Measurements from ENCODE around the gene E2F6.
A peak's percentile ranks its signal among the peaks of the same experiment; 100 is the strongest.

E2F6 gene

DNA sequence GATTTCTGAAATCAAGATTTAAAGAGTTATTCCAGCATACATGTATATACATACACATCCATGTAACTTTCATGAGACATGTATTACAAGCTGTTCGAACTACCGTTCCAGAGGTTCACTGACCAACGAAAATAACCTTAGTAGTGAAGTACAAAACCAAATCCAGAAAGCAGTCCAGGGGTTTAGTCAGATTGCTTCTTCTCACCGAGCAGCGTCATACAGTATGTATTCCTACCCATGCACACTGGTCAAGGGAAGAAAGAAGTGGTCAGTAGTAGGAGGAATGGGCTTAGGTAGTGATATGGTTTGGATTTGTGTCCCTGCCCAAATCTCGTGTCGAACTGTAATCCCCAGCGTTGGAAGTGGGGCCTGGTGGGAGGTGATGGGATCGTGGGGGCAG is 45.3 kb downstream of the E2F6 start:
- FAIRE-seq: no peak
- no peak for TF ChIP-seq POLR2A (IDR thresholded peaks at IDR 0.05; ENCODE audit: low read depth, low read length)
- no peak for DNase-seq (ENCODE audit: insufficient read length, low spot score)

DNA sequence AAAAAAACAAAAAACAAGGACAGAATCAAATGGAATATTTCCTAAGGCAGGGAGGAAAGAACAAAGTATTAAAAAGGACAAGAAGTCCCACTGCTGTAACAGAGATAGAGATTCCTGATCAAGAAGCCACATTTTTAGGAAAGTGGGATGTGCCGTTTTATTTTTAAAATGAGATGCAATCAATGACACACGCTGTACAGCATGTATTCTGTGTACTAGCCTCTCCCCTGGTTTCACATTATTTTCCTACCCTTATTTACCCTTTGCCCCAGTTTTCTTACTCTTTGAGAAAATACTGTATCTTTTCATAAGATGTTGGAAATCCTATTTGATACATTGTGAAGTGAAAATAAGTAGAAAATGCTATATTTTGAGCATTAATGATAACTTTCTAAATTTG is 45.8 kb downstream of the E2F6 start:
- TF ChIP-seq POLR2A (IDR thresholded peaks at IDR 0.05; ENCODE audit: low read depth, low read length): no peak
- FAIRE-seq (no peak), DNase-seq (ENCODE audit: insufficient read length, low spot score) (no peak)

DNA sequence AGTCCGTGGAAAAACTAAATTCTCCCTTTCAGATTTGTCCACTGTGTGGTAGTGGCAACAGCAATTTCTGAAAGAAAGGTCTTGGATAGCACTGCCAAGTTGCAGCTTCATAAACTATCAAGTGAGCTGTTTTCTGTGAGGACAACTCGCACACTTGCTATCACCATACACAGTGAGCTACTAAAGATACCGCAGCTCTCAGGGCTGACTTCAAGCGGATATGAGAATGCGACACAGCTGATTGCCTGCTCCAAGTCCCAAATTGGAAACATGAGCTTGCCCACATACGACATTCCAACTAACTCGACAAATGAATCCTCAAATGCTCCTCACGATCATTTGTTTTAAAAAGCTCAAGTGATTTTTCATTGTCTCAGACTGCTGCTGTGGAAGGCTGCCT is 46.2 kb downstream of the E2F6 start:
- DNase-seq (ENCODE audit: insufficient read length, low spot score) (no peak), FAIRE-seq (no peak)
- TF ChIP-seq POLR2A (IDR thresholded peaks at IDR 0.05; ENCODE audit: low read depth, low read length): no peak

DNA sequence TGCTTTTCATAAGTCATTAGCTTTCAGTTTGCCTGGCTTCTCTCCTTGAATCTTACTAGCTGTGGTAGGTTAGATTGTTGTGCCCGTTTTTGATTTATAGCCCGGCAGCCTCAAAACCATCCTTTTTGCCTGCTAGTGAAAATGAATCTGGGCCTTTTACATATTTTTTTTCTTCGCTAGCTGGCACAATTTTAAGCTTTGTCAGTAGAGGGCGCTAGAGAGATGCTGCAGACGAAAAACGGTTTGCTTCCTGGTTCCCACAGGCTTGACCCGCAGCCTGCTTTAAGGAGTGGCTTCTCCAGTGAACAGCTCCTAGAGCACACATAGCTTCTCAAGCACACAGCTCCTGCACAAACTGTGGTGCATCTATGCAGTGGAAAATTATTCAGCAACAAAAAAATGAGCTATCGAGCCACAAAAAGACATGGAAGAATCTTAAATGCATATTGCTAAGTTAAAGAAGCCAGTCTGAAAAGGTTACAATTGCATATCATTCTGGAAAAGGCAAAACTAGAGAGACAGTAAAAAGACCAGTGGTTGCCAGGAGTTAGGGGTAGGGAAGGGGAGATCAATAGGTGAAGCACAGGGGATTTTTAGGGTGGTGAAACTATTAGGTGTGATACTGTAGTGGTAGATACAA is 47.9 kb downstream of the E2F6 start:
- DNase-seq (ENCODE audit: insufficient read length, low spot score): no peak
- no peak for TF ChIP-seq POLR2A (IDR thresholded peaks at IDR 0.05; ENCODE audit: low read depth, low read length)
- no peak for FAIRE-seq

DNA sequence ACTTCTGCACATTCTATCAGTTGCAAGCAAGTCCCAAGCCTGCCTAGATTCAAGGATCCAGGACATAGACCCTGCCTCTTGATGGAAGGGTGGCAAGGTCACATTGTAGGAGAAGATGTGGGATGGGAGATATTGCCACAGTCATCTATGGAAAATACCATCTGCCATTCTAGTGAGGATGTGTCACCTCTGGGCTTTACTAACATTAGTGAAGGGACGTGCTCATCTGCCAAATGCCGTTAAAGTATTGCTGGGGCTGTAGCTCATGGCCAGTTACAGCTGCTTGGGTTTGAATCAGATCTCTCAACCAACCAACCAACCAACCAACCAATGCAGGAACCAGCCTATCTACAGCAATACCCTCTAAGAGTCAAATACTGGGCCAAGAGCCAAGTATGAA is 49.0 kb downstream of the E2F6 start:
- FAIRE-seq: no peak
- TF ChIP-seq POLR2A (IDR thresholded peaks at IDR 0.05; ENCODE audit: low read depth, low read length): no peak
- no peak for DNase-seq (ENCODE audit: insufficient read length, low spot score)

DNA sequence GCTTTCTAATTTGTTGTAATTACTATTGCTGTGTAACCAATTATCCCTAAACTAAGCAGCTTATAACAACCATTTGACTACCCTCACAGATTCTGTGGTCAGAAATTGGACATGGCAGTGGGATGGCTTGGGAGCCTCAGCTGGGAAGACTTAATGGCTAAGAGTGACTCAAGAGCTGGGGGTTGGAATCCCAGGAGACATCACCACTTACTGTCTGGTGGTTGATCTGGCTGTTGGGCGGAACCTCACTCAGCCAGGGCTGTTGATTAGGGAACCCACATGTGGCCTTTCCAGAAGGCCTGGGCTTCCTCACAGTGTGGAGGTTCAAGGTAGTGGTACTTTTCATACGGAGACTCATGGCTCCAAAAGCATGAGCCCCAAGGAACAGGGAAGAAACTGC is 49.8 kb downstream of the E2F6 start:
- DNase-seq (ENCODE audit: insufficient read length, low spot score) (no peak), FAIRE-seq (no peak)
- no peak for TF ChIP-seq POLR2A (IDR thresholded peaks at IDR 0.05; ENCODE audit: low read depth, low read length)

DNA sequence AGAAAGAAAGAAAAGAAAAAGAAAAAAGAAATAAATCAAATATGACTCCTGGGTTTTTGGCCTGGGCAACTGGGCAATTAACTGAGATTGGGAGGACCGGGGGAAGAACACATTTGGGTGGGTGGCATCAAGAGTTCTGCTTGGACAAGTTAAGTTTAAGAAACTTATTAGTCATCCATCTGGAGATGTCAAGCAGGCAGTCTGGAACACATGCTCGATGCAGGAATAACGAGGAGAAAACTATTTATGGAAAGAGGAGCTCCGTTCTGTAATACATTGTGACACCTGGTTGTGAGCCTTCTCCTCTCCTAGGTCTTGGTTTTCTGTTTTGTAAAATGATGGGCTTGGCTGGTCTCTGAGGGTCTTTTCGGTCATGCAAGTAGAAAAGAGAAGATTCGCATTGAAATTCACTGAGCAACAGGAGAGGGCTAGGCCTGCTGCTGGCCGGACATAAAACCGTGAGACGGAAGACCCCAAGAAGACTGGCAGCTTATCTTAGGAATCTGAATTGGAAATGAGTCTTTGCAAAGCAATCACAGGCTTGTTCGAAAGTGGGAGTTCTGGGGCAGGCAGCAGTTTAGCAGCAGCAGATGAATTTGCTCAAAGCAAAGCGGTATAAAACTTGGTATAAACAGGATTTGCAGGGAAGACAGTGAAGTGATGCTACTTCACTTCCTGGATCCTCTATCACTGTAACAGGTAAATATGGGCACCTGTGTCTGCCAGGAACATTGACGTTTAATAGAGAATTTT is 51.4 kb downstream of the E2F6 start:
- FAIRE-seq (no peak), DNase-seq (ENCODE audit: insufficient read length, low spot score) (no peak)
- no peak for TF ChIP-seq POLR2A (IDR thresholded peaks at IDR 0.05; ENCODE audit: low read depth, low read length)

DNA sequence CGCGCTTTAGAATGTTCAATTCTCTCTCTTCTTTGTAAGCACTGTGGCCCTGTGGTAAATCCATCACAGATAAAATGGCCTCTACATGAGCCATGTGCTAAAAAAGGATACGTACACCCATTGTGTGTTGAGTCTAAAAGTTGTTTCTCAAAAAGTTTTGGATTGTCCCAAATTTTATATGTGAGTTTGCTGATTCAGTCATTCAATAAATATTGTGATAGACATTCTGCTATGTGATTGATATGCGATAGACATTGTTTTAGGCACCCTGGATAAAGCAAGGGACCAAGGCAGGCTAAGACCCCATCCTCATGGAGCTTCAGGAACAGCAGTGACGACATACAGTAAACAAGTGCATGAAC is 53.5 kb downstream of the E2F6 start:
- no peak for DNase-seq (ENCODE audit: insufficient read length, low spot score)
- no peak for TF ChIP-seq POLR2A (IDR thresholded peaks at IDR 0.05; ENCODE audit: low read depth, low read length)
- no peak for FAIRE-seq

DNA sequence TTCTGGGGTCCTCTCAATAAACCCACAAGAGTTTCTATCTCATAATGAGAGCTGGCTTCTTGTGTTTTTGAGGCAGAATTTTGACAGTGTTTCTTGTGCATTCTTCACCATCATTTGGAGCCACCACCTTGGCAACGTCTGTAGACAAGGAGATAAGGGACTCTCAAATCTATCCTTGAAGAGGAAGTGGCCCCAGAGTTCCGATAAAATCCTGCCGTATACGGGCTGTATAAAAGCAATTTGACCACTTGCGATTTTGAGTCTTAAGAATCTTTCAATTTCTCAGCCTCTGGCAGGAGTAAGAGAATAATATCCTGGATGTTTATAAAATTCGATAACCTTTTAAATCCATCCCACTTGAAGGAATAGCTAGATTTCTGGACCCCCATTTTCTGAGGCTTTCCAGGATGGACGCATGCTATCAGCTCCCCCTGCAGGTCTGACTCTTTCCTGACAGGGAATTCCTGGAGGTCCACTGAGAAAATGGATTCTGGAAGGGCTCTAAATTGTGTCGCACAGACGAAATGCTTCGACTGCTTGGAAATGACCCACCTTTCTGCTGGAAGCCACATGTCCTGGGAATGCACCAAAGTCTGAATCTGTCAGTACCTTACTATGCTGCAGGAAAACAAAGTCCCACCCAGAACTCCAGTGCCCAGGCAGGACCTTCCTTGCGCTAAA is 54.1 kb downstream of the E2F6 start:
- DNase-seq (ENCODE audit: insufficient read length, low spot score): peak; percentile 42
- FAIRE-seq: no peak

DNA sequence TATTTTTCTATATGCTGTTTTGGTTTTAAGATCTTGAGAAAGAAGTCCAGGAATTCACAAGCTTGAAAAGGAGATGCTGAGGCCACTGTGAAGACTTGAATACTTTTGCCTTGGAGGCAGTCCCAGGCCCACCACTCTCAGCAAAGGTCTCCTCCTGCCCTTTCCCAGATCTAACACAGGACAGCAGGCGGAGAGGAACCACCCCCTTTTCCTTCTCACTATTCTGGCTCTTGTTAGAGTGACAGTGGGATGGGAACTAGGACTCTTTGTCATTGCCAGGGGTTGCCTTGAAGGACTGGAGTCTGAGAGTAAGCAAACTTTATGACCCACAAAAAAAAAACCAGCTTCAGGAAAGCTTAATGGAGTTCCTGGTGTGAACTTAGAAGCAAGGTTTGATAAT is 54.7 kb downstream of the E2F6 start:
- DNase-seq (ENCODE audit: insufficient read length, low spot score): no peak
- no peak for TF ChIP-seq POLR2A (IDR thresholded peaks at IDR 0.05; ENCODE audit: low read depth, low read length)
- no peak for FAIRE-seq

More for the DNA sequence above, 54.1 kb downstream of the E2F6 start:
- TF ChIP-seq POLR2A (IDR thresholded peaks at IDR 0.05; ENCODE audit: low read depth, low read length): no peak

DNA sequence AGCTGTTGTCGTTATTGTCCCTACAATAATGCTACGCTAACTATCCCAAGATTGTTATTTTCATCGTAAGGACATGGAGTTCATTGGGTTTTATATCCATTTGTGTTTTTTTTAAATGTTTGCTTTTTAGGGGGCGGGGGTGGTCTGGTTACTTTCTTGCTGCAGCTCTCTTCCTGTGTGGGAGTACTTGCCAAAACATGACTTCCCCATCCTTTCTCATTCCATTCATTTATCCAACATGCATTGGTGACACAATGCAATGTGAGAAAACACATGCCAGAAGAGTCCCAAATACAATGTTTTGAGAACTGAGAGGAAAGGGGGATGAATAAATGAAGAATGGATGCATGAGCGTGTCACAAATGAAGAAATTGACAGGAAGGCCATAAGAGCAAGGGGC is 55.9 kb downstream of the E2F6 start:
- FAIRE-seq: no peak
- DNase-seq (ENCODE audit: insufficient read length, low spot score): no peak
- TF ChIP-seq POLR2A (IDR thresholded peaks at IDR 0.05; ENCODE audit: low read depth, low read length): no peak

DNA sequence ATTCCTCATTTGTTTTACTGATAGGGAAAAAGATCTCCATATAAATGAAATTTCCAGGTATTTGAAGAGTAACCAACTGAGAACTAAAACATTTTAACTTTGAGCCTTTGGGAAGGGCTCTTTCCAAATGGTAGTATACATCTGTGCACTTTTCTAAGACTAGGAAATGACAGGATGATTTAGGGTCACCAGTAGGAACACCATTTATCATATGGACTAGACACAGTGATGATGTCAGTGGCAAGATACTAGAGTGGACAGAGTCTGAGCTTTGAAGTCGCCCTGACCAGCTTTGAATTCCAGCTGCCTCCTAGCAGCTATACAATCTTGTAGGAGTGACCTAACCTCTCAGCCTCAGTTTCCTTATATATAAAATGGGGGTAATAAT is 56.4 kb downstream of the E2F6 start:
- FAIRE-seq (no peak), DNase-seq (ENCODE audit: insufficient read length, low spot score) (no peak)
- TF ChIP-seq POLR2A (IDR thresholded peaks at IDR 0.05; ENCODE audit: low read depth, low read length): no peak

DNA sequence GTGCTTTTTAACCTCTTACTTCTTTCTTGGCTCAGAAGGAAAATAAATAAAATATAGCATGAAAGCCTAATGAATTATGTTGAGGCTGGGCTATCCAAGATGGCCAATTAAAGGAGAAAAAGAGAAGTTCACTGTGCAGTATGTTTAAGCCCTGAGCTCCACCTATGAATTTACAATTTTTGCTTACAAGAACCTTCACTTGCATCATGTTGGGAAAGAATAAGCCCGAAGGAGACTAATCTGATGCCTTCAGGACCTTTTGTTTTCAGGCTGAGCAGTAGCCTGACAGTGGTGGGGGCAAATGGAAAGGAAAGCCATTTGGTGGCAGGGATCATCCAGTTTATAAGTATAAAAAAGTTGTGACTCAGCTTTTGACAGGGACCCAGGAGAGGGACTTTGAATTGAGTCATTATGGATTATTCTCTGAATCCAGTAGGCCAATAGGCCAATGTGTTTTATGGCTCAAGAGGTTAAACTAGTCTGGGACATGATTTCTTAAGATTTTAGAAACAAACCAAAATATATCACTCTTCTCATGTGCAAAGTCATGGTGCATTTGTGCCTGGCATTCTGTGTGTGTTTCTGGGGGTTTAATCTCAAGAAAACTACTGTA is 56.9 kb downstream of the E2F6 start:
- DNase-seq (ENCODE audit: insufficient read length, low spot score) (no peak), FAIRE-seq (no peak)

DNA sequence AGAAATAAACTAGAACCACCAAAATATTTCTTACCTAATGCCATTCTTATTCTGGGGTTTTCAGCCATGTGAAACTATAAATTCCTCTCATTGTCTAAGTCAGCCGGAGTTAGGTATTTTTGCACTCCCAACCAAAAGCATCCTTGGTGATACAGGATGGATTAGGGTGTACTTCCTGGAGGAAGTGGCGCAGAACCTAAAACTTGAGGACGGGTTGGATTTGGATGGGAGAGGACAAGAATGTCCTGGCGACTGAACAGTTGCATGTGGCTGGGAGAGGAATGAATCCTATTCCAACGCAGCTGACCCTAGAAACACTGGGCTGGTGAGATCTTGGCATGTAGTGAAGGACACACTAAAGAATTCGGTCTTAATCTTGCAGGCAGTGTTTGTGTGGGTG is 58.5 kb downstream of the E2F6 start:
- no peak for TF ChIP-seq POLR2A (IDR thresholded peaks at IDR 0.05; ENCODE audit: low read depth, low read length)
- FAIRE-seq: no peak
- DNase-seq (ENCODE audit: insufficient read length, low spot score): no peak

More for the DNA sequence above, 56.9 kb downstream of the E2F6 start:
- TF ChIP-seq POLR2A (IDR thresholded peaks at IDR 0.05; ENCODE audit: low read depth, low read length): no peak

All from H54 (cell line).